ENCODE measurements around the gene HIPK1. TPM values are rescaled to one million over a fixed set of nuclear protein-coding genes. Genes with fewer than 3 reads are reported as not detected.

The HIPK1 gene
- total RNA-seq, 1 donor = 23.9 TPM

DNA sequence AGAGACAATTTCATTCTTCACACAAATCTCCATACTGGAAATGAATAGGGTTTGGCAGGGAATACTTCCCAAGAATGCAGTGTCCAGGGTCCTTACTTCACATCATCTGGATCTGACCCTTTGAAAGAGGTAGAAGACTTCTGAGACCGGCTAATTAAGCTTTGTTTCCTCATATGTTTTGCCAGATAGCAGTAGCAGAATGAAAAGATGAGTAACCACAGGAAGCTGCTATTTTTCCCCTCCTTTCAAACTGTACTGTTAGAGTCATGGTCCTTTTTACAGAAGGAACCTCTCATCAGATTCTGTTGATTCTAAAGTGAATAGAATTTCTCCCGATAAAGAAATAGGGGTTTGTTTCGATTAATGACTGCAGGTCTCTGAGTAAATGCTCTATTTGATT lies 48.8 kb downstream of the HIPK1 start:
- Histone ChIP-seq H3K9me3 (ENCODE audit: low read depth, low read length) (no peaks in the 10 kb centered on the region), H3K27me3 (ENCODE audit: insufficient read depth, low read length) (no peaks in the 10 kb centered on the region), H3K4me2 (ENCODE audit: insufficient read depth, low read length) (no peak overlapping the region), H2AFZ (ENCODE audit: low read length) (no peak overlapping the region), H3K36me3 (ENCODE audit: insufficient read depth, low read length) (peaks cover 13% of the 10 kb centered on the region), H3K79me2 (ENCODE audit: insufficient read depth, low read length) (peaks cover 12% of the 10 kb centered on the region), H4K20me1 (ENCODE audit: insufficient read depth, low read length) (no peaks in the 10 kb centered on the region), H3K4me1 (ENCODE audit: insufficient read depth, low read length) (peaks cover 70% of the 10 kb centered on the region), H3K27ac (ENCODE audit: low read depth, low read length) (peak overlapping the region; percentile 79), H3K4me3 (ENCODE audit: insufficient read depth, low read length) (no peak overlapping the region)
- no peak for TF ChIP-seq CTCF (IDR thresholded peaks at IDR 0.05; ENCODE audit: extremely low read depth, low read depth, low read length)
- no peak for DNase-seq (ENCODE audit: insufficient read length, low spot score, missing footprints)

- peak within 1 kb of the TSS; percentile 79 for H3K27ac ChIP-seq (ENCODE audit: low read depth, low read length)
- DNase-seq (ENCODE audit: insufficient read length, low spot score, missing footprints) = peak; percentile 93
- H3K4me2 ChIP-seq (ENCODE audit: insufficient read depth, low read length) = peak within 1 kb of the TSS; percentile 85
- peaks cover 80% of the 10 kb centered on the region for H3K4me1 ChIP-seq (ENCODE audit: insufficient read depth, low read length)
- peak within 1 kb of the TSS; percentile 68 for H3K4me3 ChIP-seq (ENCODE audit: insufficient read depth, low read length)
- H3K79me2 ChIP-seq (ENCODE audit: insufficient read depth, low read length) = peaks cover 12% of the 10 kb centered on the region
- H3K36me3 ChIP-seq (ENCODE audit: insufficient read depth, low read length) = peaks cover 3% of the 10 kb centered on the region
- H2AFZ ChIP-seq (ENCODE audit: low read length) = peak within 1 kb of the TSS; percentile 71
- TF ChIP-seq CTCF (IDR thresholded peaks at IDR 0.05; ENCODE audit: extremely low read depth, low read depth, low read length) = peak; percentile 82
- no peaks in the 10 kb centered on the region for H4K20me1 ChIP-seq (ENCODE audit: insufficient read depth, low read length)
- no peaks in the 10 kb centered on the region for H3K27me3 ChIP-seq (ENCODE audit: insufficient read depth, low read length)
- no peaks in the 10 kb centered on the region for H3K9me3 ChIP-seq (ENCODE audit: low read depth, low read length)
These were observed 50.0 kb downstream of the HIPK1 start, which contains the start of gene OLFML3 for GRCh38 chr1:113978863-113979702. OLFML3 (plus strand) TSS chr1:113979474; CDS start chr1:113979517, 43 bp downstream.

DNA sequence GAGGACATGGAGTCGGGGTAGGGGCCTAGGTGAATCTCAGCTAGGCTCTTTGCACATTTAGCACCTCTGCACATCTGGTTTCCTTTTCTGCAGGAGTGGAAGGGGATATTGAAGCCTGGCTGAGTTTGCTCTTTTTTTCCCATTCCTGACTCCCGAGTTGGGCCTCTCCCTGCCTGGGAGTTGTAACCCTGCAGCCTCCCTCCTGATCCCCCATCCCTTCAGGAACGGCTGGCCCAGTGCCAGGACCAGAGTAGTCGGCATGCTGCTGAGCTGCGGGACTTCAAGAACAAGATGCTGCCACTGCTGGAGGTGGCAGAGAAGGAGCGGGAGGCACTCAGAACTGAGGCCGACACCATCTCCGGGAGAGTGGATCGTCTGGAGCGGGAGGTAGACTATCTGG lies 51.0 kb downstream of the HIPK1 start:
- peaks cover 12% of the 10 kb centered on the region for H3K79me2 ChIP-seq (ENCODE audit: insufficient read depth, low read length)
- H3K4me2 ChIP-seq (ENCODE audit: insufficient read depth, low read length) = peak overlapping the region; percentile 85
- peaks cover 3% of the 10 kb centered on the region for H3K36me3 ChIP-seq (ENCODE audit: insufficient read depth, low read length)
- H2AFZ ChIP-seq (ENCODE audit: low read length) = peak overlapping the region; percentile 71
- DNase-seq (ENCODE audit: insufficient read length, low spot score, missing footprints) = no peak
- H3K4me3 ChIP-seq (ENCODE audit: insufficient read depth, low read length) = peak overlapping the region; percentile 68
- peaks cover 80% of the 10 kb centered on the region for H3K4me1 ChIP-seq (ENCODE audit: insufficient read depth, low read length)
- H3K27me3 ChIP-seq (ENCODE audit: insufficient read depth, low read length) = no peaks in the 10 kb centered on the region
- TF ChIP-seq CTCF (IDR thresholded peaks at IDR 0.05; ENCODE audit: extremely low read depth, low read depth, low read length) = no peak
- no peaks in the 10 kb centered on the region for H4K20me1 ChIP-seq (ENCODE audit: insufficient read depth, low read length)
- H3K9me3 ChIP-seq (ENCODE audit: low read depth, low read length) = no peaks in the 10 kb centered on the region
- H3K27ac ChIP-seq (ENCODE audit: low read depth, low read length) = peak overlapping the region; percentile 79
